ENCODE results near the gene SNF8. TPM values are rescaled to one million over a fixed set of nuclear protein-coding genes. Genes with fewer than 3 reads are reported as not detected.
A peak's percentile ranks its signal among the peaks of the same experiment; 100 is the strongest.

Gene SNF8
- total and polyA plus RNA-seq, 9 of the 15 experiments (the other 6 are each of a cell fraction or from before 2014, with no cell fraction given), result 6.9 to 149 (median 117) TPM

DNA sequence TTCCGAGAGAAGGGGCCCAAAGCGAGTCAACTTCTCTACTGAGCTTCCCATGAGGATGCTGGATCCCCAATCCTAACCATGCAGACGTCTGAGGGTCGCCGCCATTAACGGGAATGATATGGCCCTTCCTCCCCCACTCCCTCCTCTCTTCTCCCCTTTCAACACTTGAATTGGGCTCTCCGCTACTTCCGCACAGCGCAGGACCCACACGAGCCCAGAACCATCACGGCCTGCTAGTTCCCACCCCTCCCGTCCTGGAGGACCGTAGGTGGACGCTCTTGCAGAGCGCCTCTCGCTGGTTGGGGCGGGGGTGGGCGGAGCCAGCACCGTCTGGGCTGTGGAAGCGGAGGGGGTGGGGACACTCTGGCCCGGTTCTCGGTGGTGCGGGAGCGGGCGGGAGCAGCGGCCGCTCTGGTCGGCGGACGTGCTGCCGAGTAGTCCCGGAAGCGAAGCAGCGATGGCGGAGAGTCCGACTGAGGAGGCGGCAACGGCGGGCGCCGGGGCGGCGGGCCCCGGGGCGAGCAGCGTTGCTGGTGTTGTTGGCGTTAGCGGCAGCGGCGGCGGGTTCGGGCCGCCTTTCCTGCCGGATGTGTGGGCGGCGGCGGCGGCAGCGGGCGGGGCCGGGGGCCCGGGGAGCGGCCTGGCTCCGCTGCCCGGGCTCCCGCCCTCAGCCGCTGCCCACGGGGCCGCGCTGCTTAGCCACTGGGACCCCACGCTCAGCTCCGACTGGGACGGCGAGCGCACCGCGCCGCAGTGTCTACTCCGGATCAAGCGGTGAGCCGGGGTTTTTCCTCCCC lies 36.4 kb downstream of the SNF8 start, which contains the start of gene UBE2Z (continued):
- TF ChIP-seq DIDO1 (tag; IDR thresholded peaks at IDR 0.05; ENCODE audit: low read depth) (no peak), POLR2H (tag; IDR thresholded peaks at IDR 0.05; ENCODE audit: low read depth) (peak; percentile 88), TAF15 (IDR thresholded peaks at IDR 0.05; ENCODE audit: low read depth, low read length) (no peak), ARHGAP35 (IDR thresholded peaks at IDR 0.05; ENCODE audit: partially characterized antibody) (peak; percentile 42), ZNF232 (CRISPR knock-in tag; IDR thresholded peaks at IDR 0.05) (no peak), NR4A1 (CRISPR knock-in tag; IDR thresholded peaks at IDR 0.05) (no peak), NR4A1 (tag; IDR thresholded peaks at IDR 0.05) (no peak), LARP7 (IDR thresholded peaks at IDR 0.05) (0 out of 2 replicates have a peak, but pooled peaks have one; percentile 69), SPI1 (IDR thresholded peaks at IDR 0.05; ENCODE audit: borderline replicate concordance, low read depth, low read length) (peak; percentile 47; the same call in 1 of the 2 replicates), GATAD2B (IDR thresholded peaks at IDR 0.05; ENCODE audit: borderline replicate concordance) (peak; percentile 88), KAT7 (CRISPR knock-in tag; IDR thresholded peaks at IDR 0.05; ENCODE audit: borderline replicate concordance) (no peak), HCFC1 (IDR thresholded peaks at IDR 0.05; ENCODE audit: low read depth, low read length) (peak; percentile 75), MIER1 (IDR thresholded peaks at IDR 0.05; ENCODE audit: low read depth) (peak; percentile 69; the same call in 1 of the 2 replicates), TCFL5 (CRISPR knock-in tag; conservative IDR thresholded peaks at IDR 0.05) (no peak), ZNF561 (CRISPR knock-in tag; conservative IDR thresholded peaks at IDR 0.05) (no peak), ESRRA (IDR thresholded peaks at IDR 0.05; ENCODE audit: borderline replicate concordance, low read depth) (peak; percentile 51; the same call in 1 of the 2 replicates), CC2D1A (IDR thresholded peaks at IDR 0.05) (0 out of 2 replicates have a peak, but pooled peaks have one; percentile 34), RCOR1 (IDR thresholded peaks at IDR 0.05; ENCODE audit: borderline replicate concordance in 1 of 2, low read depth in 2 of 2, low read length in 2 of 2) (peak in 1 of 2 experiments; percentile 65; a peak in 1 of 4 replicates)
- TF ChIP-seq, protein P1, sequence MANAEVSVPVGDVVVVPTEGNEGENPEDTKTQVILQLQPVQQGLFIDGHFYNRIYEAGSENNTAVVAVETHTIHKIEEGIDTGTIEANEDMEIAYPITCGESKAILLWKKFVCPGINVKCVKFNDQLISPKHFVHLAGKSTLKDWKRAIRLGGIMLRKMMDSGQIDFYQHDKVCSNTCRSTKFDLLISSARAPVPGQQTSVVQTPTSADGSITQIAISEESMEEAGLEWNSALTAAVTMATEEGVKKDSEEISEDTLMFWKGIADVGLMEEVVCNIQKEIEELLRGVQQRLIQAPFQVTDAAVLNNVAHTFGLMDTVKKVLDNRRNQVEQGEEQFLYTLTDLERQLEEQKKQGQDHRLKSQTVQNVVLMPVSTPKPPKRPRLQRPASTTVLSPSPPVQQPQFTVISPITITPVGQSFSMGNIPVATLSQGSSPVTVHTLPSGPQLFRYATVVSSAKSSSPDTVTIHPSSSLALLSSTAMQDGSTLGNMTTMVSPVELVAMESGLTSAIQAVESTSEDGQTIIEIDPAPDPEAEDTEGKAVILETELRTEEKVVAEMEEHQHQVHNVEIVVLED (CRISPR knock-in tag; IDR thresholded peaks at IDR 0.05), result no peak
- TF ChIP-seq, protein P2, sequence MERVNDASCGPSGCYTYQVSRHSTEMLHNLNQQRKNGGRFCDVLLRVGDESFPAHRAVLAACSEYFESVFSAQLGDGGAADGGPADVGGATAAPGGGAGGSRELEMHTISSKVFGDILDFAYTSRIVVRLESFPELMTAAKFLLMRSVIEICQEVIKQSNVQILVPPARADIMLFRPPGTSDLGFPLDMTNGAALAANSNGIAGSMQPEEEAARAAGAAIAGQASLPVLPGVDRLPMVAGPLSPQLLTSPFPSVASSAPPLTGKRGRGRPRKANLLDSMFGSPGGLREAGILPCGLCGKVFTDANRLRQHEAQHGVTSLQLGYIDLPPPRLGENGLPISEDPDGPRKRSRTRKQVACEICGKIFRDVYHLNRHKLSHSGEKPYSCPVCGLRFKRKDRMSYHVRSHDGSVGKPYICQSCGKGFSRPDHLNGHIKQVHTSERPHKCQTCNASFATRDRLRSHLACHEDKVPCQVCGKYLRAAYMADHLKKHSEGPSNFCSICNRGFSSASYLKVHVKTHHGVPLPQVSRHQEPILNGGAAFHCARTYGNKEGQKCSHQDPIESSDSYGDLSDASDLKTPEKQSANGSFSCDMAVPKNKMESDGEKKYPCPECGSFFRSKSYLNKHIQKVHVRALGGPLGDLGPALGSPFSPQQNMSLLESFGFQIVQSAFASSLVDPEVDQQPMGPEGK (CRISPR knock-in tag; IDR thresholded peaks at IDR 0.05; ENCODE audit: borderline replicate concordance), result no peak
- TF ChIP-seq, protein P3, sequence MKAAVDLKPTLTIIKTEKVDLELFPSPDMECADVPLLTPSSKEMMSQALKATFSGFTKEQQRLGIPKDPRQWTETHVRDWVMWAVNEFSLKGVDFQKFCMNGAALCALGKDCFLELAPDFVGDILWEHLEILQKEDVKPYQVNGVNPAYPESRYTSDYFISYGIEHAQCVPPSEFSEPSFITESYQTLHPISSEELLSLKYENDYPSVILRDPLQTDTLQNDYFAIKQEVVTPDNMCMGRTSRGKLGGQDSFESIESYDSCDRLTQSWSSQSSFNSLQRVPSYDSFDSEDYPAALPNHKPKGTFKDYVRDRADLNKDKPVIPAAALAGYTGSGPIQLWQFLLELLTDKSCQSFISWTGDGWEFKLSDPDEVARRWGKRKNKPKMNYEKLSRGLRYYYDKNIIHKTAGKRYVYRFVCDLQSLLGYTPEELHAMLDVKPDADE (conservative IDR thresholded peaks at IDR 0.05; ENCODE audit: control insufficient read depth, low read depth, low read length), result peak; percentile 75; the same call in 1 of the 2 replicates
- TF ChIP-seq, protein P4, sequence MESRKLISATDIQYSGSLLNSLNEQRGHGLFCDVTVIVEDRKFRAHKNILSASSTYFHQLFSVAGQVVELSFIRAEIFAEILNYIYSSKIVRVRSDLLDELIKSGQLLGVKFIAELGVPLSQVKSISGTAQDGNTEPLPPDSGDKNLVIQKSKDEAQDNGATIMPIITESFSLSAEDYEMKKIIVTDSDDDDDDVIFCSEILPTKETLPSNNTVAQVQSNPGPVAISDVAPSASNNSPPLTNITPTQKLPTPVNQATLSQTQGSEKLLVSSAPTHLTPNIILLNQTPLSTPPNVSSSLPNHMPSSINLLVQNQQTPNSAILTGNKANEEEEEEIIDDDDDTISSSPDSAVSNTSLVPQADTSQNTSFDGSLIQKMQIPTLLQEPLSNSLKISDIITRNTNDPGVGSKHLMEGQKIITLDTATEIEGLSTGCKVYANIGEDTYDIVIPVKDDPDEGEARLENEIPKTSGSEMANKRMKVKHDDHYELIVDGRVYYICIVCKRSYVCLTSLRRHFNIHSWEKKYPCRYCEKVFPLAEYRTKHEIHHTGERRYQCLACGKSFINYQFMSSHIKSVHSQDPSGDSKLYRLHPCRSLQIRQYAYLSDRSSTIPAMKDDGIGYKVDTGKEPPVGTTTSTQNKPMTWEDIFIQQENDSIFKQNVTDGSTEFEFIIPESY (CRISPR knock-in tag; IDR thresholded peaks at IDR 0.05), result no peak
